ENCODE measurements around the gene OR10AD1.

DNA sequence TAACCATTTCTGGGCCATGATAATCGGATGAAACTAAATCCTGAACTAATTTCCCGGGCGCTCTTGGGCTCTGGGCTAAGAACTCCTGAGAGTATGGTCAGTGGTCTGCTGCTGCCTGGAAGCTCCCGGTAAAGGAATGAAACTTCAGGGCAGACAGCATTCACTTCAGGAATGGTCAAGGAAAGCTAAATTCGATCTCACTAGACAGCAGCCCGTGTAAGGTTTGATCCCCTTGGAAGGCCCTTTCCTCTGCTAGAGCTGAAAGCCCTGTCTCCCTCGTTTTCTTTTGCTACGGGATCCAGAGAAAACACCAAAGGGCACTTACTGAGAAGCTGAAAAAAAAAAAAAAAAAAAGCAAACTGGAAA lies 46.5 kb downstream of the OR10AD1 start:
- TF ChIP-seq, protein P1, sequence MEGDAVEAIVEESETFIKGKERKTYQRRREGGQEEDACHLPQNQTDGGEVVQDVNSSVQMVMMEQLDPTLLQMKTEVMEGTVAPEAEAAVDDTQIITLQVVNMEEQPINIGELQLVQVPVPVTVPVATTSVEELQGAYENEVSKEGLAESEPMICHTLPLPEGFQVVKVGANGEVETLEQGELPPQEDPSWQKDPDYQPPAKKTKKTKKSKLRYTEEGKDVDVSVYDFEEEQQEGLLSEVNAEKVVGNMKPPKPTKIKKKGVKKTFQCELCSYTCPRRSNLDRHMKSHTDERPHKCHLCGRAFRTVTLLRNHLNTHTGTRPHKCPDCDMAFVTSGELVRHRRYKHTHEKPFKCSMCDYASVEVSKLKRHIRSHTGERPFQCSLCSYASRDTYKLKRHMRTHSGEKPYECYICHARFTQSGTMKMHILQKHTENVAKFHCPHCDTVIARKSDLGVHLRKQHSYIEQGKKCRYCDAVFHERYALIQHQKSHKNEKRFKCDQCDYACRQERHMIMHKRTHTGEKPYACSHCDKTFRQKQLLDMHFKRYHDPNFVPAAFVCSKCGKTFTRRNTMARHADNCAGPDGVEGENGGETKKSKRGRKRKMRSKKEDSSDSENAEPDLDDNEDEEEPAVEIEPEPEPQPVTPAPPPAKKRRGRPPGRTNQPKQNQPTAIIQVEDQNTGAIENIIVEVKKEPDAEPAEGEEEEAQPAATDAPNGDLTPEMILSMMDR (conservative IDR thresholded peaks at IDR 0.05; ENCODE audit: low read length), result no peak
- TF ChIP-seq EZH2phosphoT487 (IDR thresholded peaks at IDR 0.05; ENCODE audit: borderline replicate concordance, low read depth, low read length), result no peak
